Measurements from ENCODE around the gene SLC39A1. TPM values are rescaled to one million over a fixed set of nuclear protein-coding genes. Genes with fewer than 3 reads are reported as not detected.

The SLC39A1 gene
- polyA plus RNA-seq, 1 of the 3 experiments (the other 2 are of a cell fraction), result 89.6 TPM

- CTCF ChIA-PET, result interaction anchor here (1.1 to 8.6 kb wide), 5 partner anchors 10 to 163 kb away, joined by 3 to 51 read pairs (median 10); partner anchors contain the start of genes CREB3L4, DENND4B and RAB13
Measured at GRCh38 chr1:153957744-153958110, 5.6 kb downstream of the SLC39A1 start.

GRCh38 chr1:153956997-153957715, 6.2 kb downstream of the SLC39A1 start:
- DNase-seq, result no peak
- Histone ChIP-seq H3K9ac (peak overlapping the region; percentile 94), H3K79me2 (ENCODE audit: insufficient read depth) (peaks cover 75% of the 10 kb centered on the region), H4K20me1 (ENCODE audit: insufficient read depth) (peaks cover 41% of the 10 kb centered on the region), H3K4me3 (ENCODE audit: low read depth in 2 of 2, low read length in 1 of 2) (peak overlapping the region; percentile 69 to 95), H3K9me2 (no peaks in the 10 kb centered on the region), H3F3A (replicated peaks; ENCODE audit: insufficient read depth) (peaks cover 15% of the 10 kb centered on the region), H3K27me3 (ENCODE audit: insufficient read depth) (no peaks in the 10 kb centered on the region), H3K36me3 (replicated peaks in 1 of 2; ENCODE audit: control insufficient read depth in 1 of 2, insufficient read depth in 2 of 2, low read length in 1 of 2) (peaks cover 12 to 39% of the 10 kb centered on the region in 2 experiments), H3K27ac (ENCODE audit: low read depth in 2 of 2, low read length in 1 of 2) (peak overlapping the region; percentile 88 to 96; a peak in 3 of 4 replicates), H3K4me1 (ENCODE audit: control insufficient read depth in 1 of 2, insufficient read depth in 2 of 2, low read depth in 1 of 2, low read length in 1 of 2) (peaks cover 5 to 48% of the 10 kb centered on the region in 2 experiments; a peak in 3 of 4 replicates), H2AFZ (ENCODE audit: low read depth) (no peak overlapping the region; the same call in 1 of the 2 replicates), H3K9me3 (no peaks in the 10 kb centered on the region), H3K4me2 (peak overlapping the region; percentile 82)
- TF ChIP-seq RAD21 (IDR thresholded peaks at IDR 0.05; ENCODE audit: low read length) (no peak), EZH2phosphoT487 (IDR thresholded peaks at IDR 0.05; ENCODE audit: borderline replicate concordance, low read depth) (no peak), RCOR1 (IDR thresholded peaks at IDR 0.05; ENCODE audit: low read length) (no peak), IRF3 (IDR thresholded peaks at IDR 0.05; ENCODE audit: low read depth, low read length) (no peak), TEAD4 (IDR thresholded peaks at IDR 0.05; ENCODE audit: borderline replicate concordance, insufficient read depth) (no peak), ELF1 (IDR thresholded peaks at IDR 0.05) (no peak), TCF12 (IDR thresholded peaks at IDR 0.05) (no peak), CHD2 (IDR thresholded peaks at IDR 0.05; ENCODE audit: low read length, partially characterized antibody) (no peak), GATA2 (CRISPR knock-in tag; IDR thresholded peaks at IDR 0.05) (no peak), SIN3A (IDR thresholded peaks at IDR 0.05; ENCODE audit: borderline replicate concordance, low read depth, low read length) (no peak), MEF2A (IDR thresholded peaks at IDR 0.05; ENCODE audit: borderline replicate concordance, low read depth) (no peak)
- ChIA-PET POLR2A (interaction anchor here (1.2 to 4.4 kb wide), 3 partner anchors 10 to 11 kb away, joined by 6 to 32 read pairs (median 6); partner anchors contain the start of genes CREB3L4 and DENND4B), CTCF (interaction anchor here (1.1 to 8.6 kb wide), 7 partner anchors 9 to 162 kb away, joined by 3 to 51 read pairs (median 4); partner anchors contain the start of genes CREB3L4, DENND4B and RAB13)
- WGBS (ENCODE audit: low lambda C conversion rate), result 33% methylated on average over 6 of the region's 6 CpGs

More at GRCh38 chr1:153957744-153958110, 5.6 kb downstream of the SLC39A1 start:
- Histone ChIP-seq H2AFZ (ENCODE audit: low read depth) (no peak overlapping the region), H3K27ac (ENCODE audit: low read depth in 2 of 2, low read length in 1 of 2) (peak overlapping the region; percentile 88 to 96), H3K9me3 (no peaks in the 10 kb centered on the region), H3K36me3 (replicated peaks in 1 of 2; ENCODE audit: control insufficient read depth in 1 of 2, insufficient read depth in 2 of 2, low read length in 1 of 2) (peaks cover 12 to 33% of the 10 kb centered on the region in 2 experiments), H3K4me2 (peak overlapping the region; percentile 82), H3K9ac (peak overlapping the region; percentile 94), H3K4me1 (ENCODE audit: control insufficient read depth in 1 of 2, insufficient read depth in 2 of 2, low read depth in 1 of 2, low read length in 1 of 2) (peaks cover 5 to 53% of the 10 kb centered on the region in 2 experiments; a peak in 3 of 4 replicates), H3K79me2 (ENCODE audit: insufficient read depth) (peaks cover 75% of the 10 kb centered on the region), H3K9me2 (no peaks in the 10 kb centered on the region), H4K20me1 (ENCODE audit: insufficient read depth) (peaks cover 41% of the 10 kb centered on the region), H3F3A (replicated peaks; ENCODE audit: insufficient read depth) (peaks cover 15% of the 10 kb centered on the region), H3K4me3 (ENCODE audit: low read depth in 2 of 2, low read length in 1 of 2) (peak overlapping the region; percentile 69 to 95), H3K27me3 (ENCODE audit: insufficient read depth) (no peaks in the 10 kb centered on the region)
- 3% methylated on average over 8 of the region's 13 CpGs for WGBS (ENCODE audit: low lambda C conversion rate)
- TF ChIP-seq NRF1 (IDR thresholded peaks at IDR 0.05; ENCODE audit: low read depth, low read length) (no peak), MXI1 (IDR thresholded peaks at IDR 0.05; ENCODE audit: low read depth, low read length) (peak; percentile 43; the same call in 1 of the 2 replicates), CHD2 (IDR thresholded peaks at IDR 0.05; ENCODE audit: low read length, partially characterized antibody) (no peak), GATA2 (CRISPR knock-in tag; IDR thresholded peaks at IDR 0.05) (no peak)
- POLR2A ChIA-PET, result interaction anchor here (1.1 to 4.4 kb wide), 4 partner anchors 9 to 34 kb away, joined by 3 to 32 read pairs (median 5); partner anchors contain the start of genes CREB3L4, DENND4B and GATAD2B
- no peak for DNase-seq

Data from SK-N-SH (cell line).